Measurements from ENCODE around the gene DDX31. TPM values are rescaled to one million over a fixed set of nuclear protein-coding genes. Genes with fewer than 3 reads are reported as not detected.

Gene DDX31
- total RNA-seq, 2 experiments from 2014 or later = 20.9 to 22.8 TPM

- no peak overlapping the region for H3K27ac Mint-ChIP-seq
- H3K27me3 Mint-ChIP-seq = peaks cover 47% of the 10 kb centered on the region
- peaks cover 10% of the 10 kb centered on the region for H3K4me1 Mint-ChIP-seq (ENCODE audit: low read depth)
- TF ChIP-seq CTCF (IDR thresholded peaks at IDR 0.05) = no peak
- intact Hi-C loops (cut with micrococcal nuclease) = no loop called here
- ATAC-seq (no peak), DNase-seq (no peak)
- CTCF ChIA-PET = interaction anchor here (0.6 to 1.2 kb wide), 2 partner anchors 12 to 178 kb away, joined by 3 read pairs; no protein-coding TSS in a partner anchor
- H3K36me3 Mint-ChIP-seq (ENCODE audit: low read depth) = peaks cover 20% of the 10 kb centered on the region
- no peaks in the 10 kb centered on the region for H3K9me3 Mint-ChIP-seq
- no peak overlapping the region for H3K4me3 Mint-ChIP-seq
- POLR2A ChIA-PET = interaction anchor here (0.5 to 0.7 kb wide), 2 partner anchors 17 to 221 kb away, joined by 3 to 4 read pairs; no protein-coding TSS in a partner anchor
Measured at GRCh38 chr9:132590318-132591182, 79.2 kb downstream of the DDX31 start.

GRCh38 chr9:132590037-132590317, 79.8 kb downstream of the DDX31 start:
- H3K27me3 Mint-ChIP-seq = peaks cover 51% of the 10 kb centered on the region
- no peaks in the 10 kb centered on the region for H3K9me3 Mint-ChIP-seq
- ChIA-PET POLR2A (interaction anchor here (0.7 kb wide), 1 partner anchor 18 kb away, joined by 4 read pairs; no protein-coding TSS in a partner anchor), CTCF (interaction anchor here (1.8 kb wide), 1 partner anchor 178 kb away, joined by 4 read pairs; no protein-coding TSS in a partner anchor)
- no peak overlapping the region for H3K4me3 Mint-ChIP-seq
- H3K36me3 Mint-ChIP-seq (ENCODE audit: low read depth) = peaks cover 15% of the 10 kb centered on the region
- TF ChIP-seq CTCF (IDR thresholded peaks at IDR 0.05) = no peak
- intact Hi-C loops (cut with micrococcal nuclease) = no loop called here
- H3K27ac Mint-ChIP-seq = no peak overlapping the region
- no peak for ATAC-seq
- DNase-seq = no peak
- H3K4me1 Mint-ChIP-seq (ENCODE audit: low read depth) = peaks cover 10% of the 10 kb centered on the region

- no peak for TF ChIP-seq CTCF (IDR thresholded peaks at IDR 0.05)
- ChIA-PET POLR2A (no interaction called here), CTCF (interaction anchor here (1.8 kb wide), 1 partner anchor 177 kb away, joined by 4 read pairs; no protein-coding TSS in a partner anchor)
- Mint-ChIP-seq H3K9me3 (no peaks in the 10 kb centered on the region), H3K4me3 (no peak overlapping the region), H3K36me3 (ENCODE audit: low read depth) (peaks cover 11% of the 10 kb centered on the region), H3K4me1 (ENCODE audit: low read depth) (peaks cover 10% of the 10 kb centered on the region), H3K27ac (no peak overlapping the region), H3K27me3 (peaks cover 57% of the 10 kb centered on the region)
- intact Hi-C loops (cut with micrococcal nuclease) = no loop called here
- DNase-seq (no peak), ATAC-seq (peak; percentile 24)
Measured at GRCh38 chr9:132589148-132590036, 80.4 kb downstream of the DDX31 start.

- intact Hi-C loops (cut with micrococcal nuclease) = no loop called here
- peaks cover 10% of the 10 kb centered on the region for H3K4me1 Mint-ChIP-seq (ENCODE audit: low read depth)
- no peak for TF ChIP-seq CTCF (IDR thresholded peaks at IDR 0.05)
Measured at GRCh38 chr9:132588501-132589147, 81.2 kb downstream of the DDX31 start.

More at GRCh38 chr9:132588501-132589147, 81.2 kb downstream of the DDX31 start:
- Mint-ChIP-seq H3K27me3 (peaks cover 64% of the 10 kb centered on the region), H3K27ac (no peak overlapping the region), H3K36me3 (ENCODE audit: low read depth) (peaks cover 6% of the 10 kb centered on the region), H3K4me3 (no peak overlapping the region), H3K9me3 (no peaks in the 10 kb centered on the region)
- ChIA-PET CTCF (interaction anchor here (1.8 kb wide), 1 partner anchor 176 kb away, joined by 4 read pairs; no protein-coding TSS in a partner anchor), POLR2A (no interaction called here)
- ATAC-seq (no peak), DNase-seq (no peak)

Measured in activated CD8-positive, alpha-beta T cell treated with anti-CD3 and anti-CD28 coated beads for 36 hours (primary cell).